Activated naive CD4-positive, alpha-beta T cell treated with anti-CD3 and anti-CD28 coated beads, Interleukin-2, amount 50 U/mL, for 16 hours (primary cell): ENCODE data around the gene PVALEF.
"Not testable (repeated sequence)": the region's sequence is repeated elsewhere in the genome, so short reads cannot be mapped to it uniquely, and the experiment has no call there.

Experiments used
- DNase-seq: peaks from one replicate; pipeline ENCODE4 v3.0.0-alpha.2; 2020

Gene PVALEF

DNA sequence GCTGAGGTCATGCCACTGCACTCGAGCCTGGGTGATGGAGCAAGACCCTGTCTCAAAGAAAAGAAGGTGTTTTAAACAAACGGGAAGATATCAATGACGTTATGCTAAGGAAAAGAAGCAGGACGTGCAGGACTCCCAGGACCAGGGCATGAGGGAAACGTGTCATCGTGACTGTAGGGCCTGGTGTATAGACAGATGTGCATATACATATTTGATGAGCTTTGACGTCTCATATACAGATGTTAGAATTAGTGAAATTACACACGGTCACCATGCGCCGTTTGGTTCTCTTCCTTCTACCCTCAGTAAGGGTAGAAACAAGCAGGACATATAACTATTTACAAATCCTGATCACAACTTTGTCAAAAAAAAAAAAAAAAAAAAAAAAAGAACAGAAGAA is 17.6 kb upstream of the PVALEF start:
- DNase-seq: no peak

DNA sequence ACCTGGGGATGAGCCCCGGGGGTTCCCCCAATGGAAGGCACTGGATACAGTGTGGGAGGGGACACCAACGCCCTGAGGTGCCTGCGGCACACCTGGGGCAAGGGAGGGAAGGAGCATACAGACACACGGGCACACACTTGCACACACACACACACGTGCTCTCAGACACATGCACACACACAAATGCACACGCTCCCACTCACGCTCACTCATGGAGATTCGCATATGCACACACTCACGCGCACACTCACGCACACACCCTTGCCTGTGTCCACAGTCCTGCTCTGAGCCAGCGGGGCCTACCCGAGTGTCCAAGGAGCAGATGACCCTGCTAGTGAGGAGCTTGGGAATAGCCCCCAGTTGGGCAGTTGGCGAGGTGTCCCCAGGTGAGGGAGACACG is 16.7 kb upstream of the PVALEF start:
- no peak for DNase-seq

- no peak for DNase-seq
Observed at GRCh38 chr17:81148986-81149533, 16.2 kb upstream of the PVALEF start.

DNA sequence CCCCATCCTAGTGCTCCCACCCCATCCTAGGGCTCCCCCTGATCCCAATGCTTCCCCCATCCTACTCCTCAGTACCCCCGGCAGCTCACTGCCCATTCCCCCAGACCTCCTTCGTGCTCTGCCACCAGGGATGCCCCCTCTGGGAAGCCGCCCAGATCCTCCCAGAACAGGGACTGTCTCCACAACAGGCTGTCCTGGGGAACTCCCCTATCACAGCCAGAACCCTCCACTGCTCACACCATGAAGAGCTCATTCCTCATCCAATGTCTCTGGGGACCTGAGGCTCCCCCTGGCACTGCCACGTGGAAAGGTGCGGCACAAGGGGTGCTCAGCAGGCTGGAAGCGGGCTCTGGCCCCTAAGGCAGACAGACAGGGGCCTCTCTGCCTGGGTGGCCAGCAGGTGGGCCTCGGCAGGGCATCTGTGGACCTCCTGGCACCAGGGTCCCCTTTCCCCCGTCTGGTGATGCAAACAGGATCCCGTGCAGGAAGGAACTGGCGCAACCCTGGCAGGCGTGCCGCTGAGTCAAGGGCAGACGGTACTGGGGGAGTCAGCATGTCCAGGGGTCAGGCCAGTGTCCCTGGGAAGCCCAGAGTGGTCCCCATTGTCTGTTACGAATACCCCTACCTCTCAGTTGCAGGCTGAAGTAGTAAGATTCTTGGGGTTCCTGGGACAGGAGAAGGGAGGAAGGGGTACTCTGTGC is 14.8 kb upstream of the PVALEF start:
- DNase-seq: peak; percentile 5

DNA sequence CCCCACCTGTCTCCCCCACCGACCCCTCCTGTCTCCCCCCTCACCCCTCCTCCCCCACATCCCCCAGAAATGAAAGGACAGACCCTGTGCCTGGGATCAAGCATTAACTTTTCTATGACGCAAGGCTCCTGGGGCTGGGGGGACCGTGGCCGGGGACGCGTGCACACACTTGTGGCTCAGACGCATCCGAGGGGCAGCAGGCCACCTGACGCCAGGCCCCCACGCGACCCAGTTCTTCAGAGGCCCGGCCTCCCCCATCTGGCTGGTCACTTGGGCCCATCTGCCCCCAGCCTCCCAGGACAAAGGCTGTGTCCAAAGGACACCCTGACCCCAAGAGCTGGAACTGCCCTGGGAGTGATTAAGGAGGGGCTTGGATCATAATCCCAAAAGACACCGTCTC is 14.0 kb upstream of the PVALEF start:
- no peak for DNase-seq

DNA sequence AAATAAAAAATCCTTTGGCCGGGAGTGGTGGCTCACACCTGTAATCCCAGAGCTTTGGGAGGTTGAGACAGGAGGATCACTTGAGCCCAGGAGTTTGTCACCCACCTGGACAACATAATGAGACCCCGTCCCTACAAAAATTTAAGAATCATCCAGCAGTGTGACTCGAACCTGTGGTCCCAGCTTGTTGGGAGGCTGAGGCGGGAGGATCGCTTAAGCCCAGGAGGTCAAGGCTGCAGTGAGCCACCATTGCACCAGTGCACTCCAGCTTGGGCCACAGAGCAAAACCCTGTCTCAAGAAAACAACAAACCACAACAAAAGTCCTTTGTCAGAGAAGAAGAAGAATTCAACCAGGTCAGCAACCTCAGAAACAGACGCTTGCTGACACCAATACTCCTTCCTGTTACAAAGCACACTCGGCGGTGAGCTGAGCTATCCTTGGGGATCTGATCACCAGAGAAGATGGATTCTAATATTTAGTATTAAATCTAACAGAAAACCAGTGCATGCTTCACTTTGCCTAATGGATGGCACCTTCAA is 12.9 kb upstream of the PVALEF start:
- DNase-seq: no peak

DNA sequence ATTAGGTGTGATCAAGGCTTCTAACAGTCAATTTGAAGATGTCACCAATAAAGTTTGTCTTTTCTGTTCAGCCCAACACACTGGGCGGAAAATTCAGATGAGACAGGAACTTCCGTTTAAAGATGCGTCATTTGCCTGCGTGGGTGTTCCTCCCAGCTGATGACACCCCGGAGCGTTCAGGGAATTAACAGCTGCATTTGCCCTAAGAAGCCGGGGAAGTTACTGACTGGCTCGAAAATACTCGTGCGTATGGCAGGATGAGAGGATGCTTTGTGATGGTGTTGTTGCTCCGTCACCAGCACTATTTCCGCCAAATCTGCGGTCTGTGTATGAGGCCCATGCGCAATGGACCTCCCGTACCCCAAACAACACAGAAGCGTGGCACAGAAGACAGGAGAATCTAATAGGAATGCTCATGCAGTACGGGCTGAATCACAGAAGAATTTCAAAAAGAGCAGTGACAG is 11.9 kb upstream of the PVALEF start:
- DNase-seq: no peak

GRCh38 chr17:81154016-81154415 is 11.3 kb upstream of the PVALEF start:
- DNase-seq: not testable (repeated sequence)

DNA sequence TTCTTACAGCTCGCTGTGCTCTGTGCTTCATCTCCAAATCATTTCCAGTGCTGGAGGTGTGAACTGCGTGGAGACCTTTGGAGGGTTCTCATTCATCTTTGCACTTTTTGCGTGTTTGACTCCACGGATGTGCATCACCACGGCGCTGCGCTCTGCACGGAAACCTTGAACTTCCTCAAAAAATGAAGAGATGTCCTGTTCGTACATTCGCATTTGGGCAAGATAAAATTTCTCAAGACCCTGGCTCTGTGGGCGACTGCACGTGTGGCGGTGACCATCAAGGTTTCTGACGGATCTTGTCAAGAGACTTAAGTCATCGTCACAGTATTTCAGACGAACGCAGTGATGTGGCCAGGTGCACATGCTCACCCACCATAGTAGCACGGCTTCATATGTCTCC is 10.3 kb upstream of the PVALEF start:
- no peak for DNase-seq

GRCh38 chr17:81156866-81157805 is 8.2 kb upstream of the PVALEF start:
- no peak for DNase-seq

DNA sequence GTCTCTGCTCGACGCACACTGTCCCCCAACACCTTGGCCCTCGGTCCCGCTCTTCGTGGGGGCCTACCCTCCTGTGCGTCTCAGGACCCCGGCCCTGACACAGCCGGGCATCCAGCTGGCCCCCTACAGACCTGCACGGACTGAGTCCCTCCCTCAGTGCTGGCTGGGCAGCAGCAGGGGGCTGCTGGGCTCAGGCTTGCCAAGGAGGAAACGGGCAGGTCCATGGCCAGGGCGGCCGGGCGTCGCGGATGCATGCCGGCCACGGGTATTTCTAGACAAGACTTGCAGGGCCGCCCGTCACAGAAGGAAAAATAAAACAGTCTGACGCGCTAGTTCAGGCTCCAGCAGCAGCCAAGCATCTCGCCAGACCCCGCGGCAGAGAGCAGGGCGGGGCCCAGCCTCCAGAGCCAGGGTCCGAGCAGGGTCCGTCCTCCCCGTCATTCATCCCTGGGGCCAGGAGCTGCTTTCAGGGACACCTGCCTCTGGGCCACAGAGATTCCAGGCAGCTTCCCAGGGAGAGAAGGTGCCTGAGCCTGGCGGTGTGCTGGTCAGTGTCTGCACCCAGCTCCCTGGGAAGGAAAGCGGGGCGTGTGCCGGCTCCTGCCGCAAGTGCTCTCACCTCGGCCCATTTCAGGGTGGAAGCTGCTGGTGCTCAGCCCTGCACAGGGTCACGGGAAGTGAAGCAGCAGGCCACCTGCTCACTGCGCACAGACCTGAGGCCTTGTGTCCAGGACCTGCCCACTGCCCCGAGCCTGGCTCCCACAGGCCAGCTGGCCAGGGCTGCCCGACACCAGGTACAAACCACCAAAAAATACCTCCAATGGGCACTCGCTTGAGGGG is 7.2 kb upstream of the PVALEF start:
- DNase-seq: no peak

DNA sequence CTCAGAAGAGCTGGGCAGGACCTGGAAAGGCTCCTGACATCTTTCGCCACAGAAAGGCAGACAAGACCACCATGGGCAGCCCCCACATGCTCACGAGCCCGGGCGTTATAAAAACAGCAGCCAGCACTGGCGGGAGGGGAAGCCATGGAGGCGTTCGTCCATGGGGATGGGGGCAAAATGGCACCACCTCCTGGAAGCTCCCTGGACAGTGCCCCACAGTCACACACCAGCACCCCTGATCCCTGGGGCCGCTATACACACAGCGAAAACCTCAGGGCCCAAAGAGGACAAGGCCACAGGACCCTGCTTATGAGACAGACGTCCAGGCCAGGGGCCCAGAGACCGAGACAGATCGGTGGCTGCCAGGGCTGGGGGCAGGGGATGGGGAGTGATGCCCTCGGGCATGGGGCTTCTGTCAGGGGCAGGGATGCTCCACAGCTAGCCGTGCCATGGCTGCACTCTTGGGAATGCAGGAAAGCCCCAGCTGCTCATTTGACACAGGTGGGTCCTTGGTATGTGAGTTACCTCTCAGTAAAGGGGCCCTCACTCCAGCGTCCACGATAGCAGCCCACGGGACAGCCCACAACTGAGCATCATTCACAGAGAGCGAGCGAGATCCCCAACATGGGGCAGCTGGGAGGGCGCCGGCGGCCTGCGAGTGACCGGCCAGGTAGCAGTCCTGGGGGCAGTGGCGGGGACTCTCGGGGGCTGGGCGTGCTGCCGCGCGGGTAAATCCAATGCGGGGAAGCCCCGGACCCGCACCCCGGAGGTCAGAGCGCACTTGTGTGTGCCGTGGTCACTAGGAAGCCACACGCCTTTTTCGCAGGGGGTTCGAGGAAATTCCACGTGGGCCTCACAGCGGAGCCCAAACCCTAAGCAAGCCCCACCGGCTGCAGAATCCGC is 6.4 kb upstream of the PVALEF start:
- peak; percentile 7 for DNase-seq

GRCh38 chr17:81159611-81160265 is 5.6 kb upstream of the PVALEF start:
- peak; percentile 10 for DNase-seq

DNA sequence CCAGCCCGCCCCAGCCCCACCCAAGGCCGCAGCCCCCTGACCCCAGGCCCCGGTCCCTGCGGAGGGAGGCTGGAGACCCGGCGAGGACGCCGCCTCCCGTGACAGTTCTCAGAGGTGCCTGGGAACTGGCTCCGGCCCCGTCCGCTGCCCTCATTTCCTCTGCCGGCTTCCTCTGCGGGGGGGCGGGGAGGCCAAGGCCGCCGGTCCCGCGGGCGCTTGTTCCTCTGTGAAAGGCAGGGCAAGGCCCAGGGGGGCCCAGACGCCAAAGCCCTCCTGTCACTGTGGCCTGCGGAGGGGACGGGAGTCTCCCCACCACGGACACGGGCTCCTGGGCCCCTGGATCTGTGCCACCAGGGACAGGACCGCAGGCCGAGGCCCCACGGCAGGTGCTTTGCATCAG is 5.0 kb upstream of the PVALEF start:
- peak; percentile 19 for DNase-seq

DNA sequence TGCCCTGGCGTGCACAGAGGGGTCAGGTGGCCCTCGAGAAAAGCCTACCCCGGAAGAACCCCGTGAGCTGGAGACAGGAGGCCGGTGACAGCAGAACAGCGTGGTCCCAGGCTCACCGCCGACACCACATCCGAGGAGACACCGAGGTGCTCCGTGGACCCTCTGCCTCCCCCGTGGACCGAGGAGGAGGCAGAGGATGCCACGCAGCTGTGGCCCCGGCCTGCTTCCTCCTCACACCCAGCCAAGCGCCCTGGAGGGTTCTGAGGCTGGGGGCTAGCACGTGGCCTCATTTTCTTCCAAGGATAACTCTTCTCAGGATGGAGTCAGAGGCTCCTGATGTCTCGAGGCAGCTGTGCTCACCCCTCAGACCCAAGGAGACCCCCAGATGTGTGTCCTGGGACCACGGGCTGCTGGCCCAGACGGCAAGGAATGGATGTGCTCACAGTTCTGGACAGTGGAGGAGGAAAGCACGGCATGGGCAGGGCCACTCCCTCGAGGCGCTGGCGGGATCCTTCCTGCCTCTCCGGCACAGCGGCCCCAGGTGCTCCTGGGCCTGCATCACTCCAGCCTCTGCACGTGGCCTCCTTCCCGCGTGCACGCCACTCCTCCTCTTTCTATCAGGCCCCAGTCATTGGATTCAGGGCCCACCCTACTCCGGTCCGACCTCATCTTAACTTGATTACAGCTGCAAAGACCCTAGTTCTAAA is 4.4 kb upstream of the PVALEF start:
- DNase-seq: peak; percentile 10

- DNase-seq: peak; percentile 10
Observed at GRCh38 chr17:81161536-81161935, 3.8 kb upstream of the PVALEF start.

- DNase-seq: peak; percentile 8
Observed at GRCh38 chr17:81161972-81162371, 3.3 kb upstream of the PVALEF start.

DNA sequence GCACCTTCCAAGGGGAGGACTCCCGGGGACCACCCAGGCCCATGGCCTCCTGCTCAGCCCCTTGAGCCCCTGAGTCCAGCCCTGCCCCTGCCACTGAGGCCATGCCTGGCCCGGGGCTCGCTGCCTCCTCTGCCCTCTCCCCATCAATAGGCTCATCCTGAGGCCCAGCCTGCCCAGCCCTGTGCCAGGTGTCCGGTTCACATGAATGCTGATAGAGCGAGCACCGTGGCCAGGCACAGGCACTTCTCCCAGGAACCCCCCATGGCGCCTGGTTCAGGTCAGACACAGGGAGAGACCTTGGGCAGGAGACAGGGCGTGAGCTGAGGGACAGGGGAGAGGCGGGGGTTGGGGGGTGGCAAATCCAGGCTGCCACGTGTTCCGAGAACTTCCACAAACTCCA is 2.8 kb upstream of the PVALEF start:
- DNase-seq: no peak

DNA sequence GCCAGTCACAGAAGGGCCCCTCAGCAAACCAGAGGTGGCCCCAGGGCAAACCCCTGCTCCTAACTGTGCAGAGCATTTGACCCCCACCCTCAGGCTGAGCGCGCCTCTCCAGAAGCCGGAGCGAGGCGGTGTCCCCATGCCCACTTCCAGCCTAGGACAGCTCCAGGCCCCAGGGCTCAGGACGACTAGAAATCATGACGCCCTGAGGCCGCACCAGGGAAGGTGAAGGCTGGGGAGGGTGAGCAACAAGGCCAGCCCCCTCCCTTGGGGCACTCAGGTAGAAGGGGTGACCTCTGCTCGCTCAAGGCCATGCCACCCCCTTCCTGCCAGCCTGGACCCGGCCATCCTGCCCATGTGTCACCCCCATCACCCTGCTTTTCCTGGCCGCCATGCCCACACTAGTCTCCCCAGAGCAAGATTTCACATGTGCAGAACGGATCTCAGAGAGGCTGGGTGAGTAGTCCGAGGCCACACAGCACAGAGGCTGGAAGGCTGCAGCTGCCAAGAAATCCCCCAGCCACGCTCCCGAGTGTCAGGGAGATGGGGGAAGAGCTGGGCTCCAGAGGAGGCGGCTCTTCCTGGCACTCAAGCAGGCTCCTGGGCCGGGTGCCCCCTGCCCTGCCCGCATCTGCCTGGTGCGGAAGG is 2.1 kb upstream of the PVALEF start:
- no peak for DNase-seq
